Measurements from ENCODE around the gene METTL5.
"Not testable (repeated sequence)": the region's sequence is repeated elsewhere in the genome, so short reads cannot be mapped to it uniquely, and the experiment has no call there.

DNA sequence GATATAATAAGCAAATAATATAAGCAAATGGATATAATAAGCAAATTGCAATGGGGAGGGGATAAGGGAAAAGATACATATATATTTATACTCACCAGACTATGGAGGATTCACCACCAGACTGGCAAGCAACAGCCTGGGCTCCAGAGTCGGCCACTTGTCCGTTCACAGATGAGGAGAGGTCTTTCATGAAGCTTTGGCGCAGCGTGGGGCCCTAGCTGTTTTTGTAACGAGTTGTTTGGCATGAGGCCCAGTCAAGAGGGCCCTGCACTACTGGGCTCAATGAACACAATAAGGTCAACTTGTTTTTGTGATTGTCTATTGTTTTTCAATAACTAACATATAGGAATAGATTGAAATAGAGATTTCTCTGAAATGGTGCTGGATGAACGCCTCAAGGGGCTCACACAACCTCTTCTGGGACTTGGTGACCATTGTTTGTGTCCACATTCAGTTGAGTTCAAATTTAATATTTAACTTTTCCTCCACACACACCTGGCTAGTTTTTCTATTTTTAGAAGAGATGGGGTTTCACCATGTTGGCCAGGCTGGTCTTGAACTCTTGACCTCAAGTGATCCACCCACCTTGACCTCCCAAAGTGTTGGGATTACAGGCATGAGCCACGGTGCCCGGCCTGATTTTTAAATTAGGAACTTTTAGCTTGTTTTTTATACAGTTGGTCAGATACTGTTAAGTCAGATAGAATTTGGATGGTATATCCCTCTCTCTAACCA, 24.4 kb upstream of the METTL5 start:
- not testable (repeated sequence) for TF ChIP-seq JUNB (CRISPR knock-in tag; conservative IDR thresholded peaks at IDR 0.05); STAG1 (CRISPR knock-in tag; IDR thresholded peaks at IDR 0.05; ENCODE audit: borderline replicate concordance); MXI1 (IDR thresholded peaks at IDR 0.05; ENCODE audit: low read depth, low read length); CHD2 (IDR thresholded peaks at IDR 0.05; ENCODE audit: low read depth, low read length); FOSL1 (tag; conservative IDR thresholded peaks at IDR 0.05); FOXA1 (IDR thresholded peaks at IDR 0.05; ENCODE audit: borderline replicate concordance); POLR3A (IDR thresholded peaks at IDR 0.05; ENCODE audit: borderline replicate concordance, extremely low read depth, insufficient read depth, insufficient read length); MAFK (IDR thresholded peaks at IDR 0.05; ENCODE audit: low read length); NFE2L1 (tag; IDR thresholded peaks at IDR 0.05; ENCODE audit: borderline replicate concordance, low read depth); GTF2F1 (IDR thresholded peaks at IDR 0.05; ENCODE audit: low read depth, low read length)
- TF ChIP-seq, protein P1, sequence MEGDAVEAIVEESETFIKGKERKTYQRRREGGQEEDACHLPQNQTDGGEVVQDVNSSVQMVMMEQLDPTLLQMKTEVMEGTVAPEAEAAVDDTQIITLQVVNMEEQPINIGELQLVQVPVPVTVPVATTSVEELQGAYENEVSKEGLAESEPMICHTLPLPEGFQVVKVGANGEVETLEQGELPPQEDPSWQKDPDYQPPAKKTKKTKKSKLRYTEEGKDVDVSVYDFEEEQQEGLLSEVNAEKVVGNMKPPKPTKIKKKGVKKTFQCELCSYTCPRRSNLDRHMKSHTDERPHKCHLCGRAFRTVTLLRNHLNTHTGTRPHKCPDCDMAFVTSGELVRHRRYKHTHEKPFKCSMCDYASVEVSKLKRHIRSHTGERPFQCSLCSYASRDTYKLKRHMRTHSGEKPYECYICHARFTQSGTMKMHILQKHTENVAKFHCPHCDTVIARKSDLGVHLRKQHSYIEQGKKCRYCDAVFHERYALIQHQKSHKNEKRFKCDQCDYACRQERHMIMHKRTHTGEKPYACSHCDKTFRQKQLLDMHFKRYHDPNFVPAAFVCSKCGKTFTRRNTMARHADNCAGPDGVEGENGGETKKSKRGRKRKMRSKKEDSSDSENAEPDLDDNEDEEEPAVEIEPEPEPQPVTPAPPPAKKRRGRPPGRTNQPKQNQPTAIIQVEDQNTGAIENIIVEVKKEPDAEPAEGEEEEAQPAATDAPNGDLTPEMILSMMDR (IDR thresholded peaks at IDR 0.05 in 2 of 3, conservative IDR thresholded peaks at IDR 0.05 in 1 of 3; ENCODE audit: insufficient read depth in 2 of 3, low read depth in 1 of 3, low read length in 3 of 3), result not testable (repeated sequence)

All from K562 (cell line).